ENCODE results near the gene NRG3.
"Not testable (repeated sequence)": the region's sequence is repeated elsewhere in the genome, so short reads cannot be mapped to it uniquely, and the experiment has no call there.

The NRG3 gene

GRCh38 chr10:82294874-82295378 lies 419.9 kb downstream of the NRG3 start:
- Mint-ChIP-seq H3K36me3 (no peaks in the 10 kb centered on the region), H3K4me3 (no peak overlapping the region), H3K9me3 (peaks cover 8 to 11% of the 10 kb centered on the region in 2 donors), H3K4me1 (no peaks in the 10 kb centered on the region), H3K27ac (no peak overlapping the region), H3K27me3 (no peaks in the 10 kb centered on the region)
- DNase-seq = no peak
- ATAC-seq (replicated peaks) = no peak

GRCh38 chr10:82308641-82309040 lies 433.6 kb downstream of the NRG3 start:
- ATAC-seq (replicated peaks) = no peak
- Mint-ChIP-seq H3K36me3 (no peaks in the 10 kb centered on the region), H3K4me1 (no peaks in the 10 kb centered on the region), H3K9me3 (peaks cover 4 to 5% of the 10 kb centered on the region in 2 donors), H3K27ac (no peak overlapping the region), H3K4me3 (no peak overlapping the region), H3K27me3 (no peaks in the 10 kb centered on the region)
- DNase-seq = no peak

GRCh38 chr10:82310839-82311238 lies 435.8 kb downstream of the NRG3 start:
- no peak for DNase-seq
- H3K9me3 Mint-ChIP-seq = peaks cover 4 to 5% of the 10 kb centered on the region in 2 donors

GRCh38 chr10:82313401-82313800 lies 438.4 kb downstream of the NRG3 start:
- no peak for DNase-seq

More at GRCh38 chr10:82310839-82311238, 435.8 kb downstream of the NRG3 start:
- H3K4me1 Mint-ChIP-seq = no peaks in the 10 kb centered on the region
- no peaks in the 10 kb centered on the region for H3K36me3 Mint-ChIP-seq
- no peaks in the 10 kb centered on the region for H3K27me3 Mint-ChIP-seq
- H3K4me3 Mint-ChIP-seq = no peak overlapping the region
- ATAC-seq (replicated peaks) = no peak
- H3K27ac Mint-ChIP-seq = no peak overlapping the region

GRCh38 chr10:82318534-82318933 lies 443.5 kb downstream of the NRG3 start:
- no peaks in the 10 kb centered on the region for H3K4me1 Mint-ChIP-seq
- H3K4me3 Mint-ChIP-seq = no peak overlapping the region
- ATAC-seq (replicated peaks) (no peak), DNase-seq (no peak)
- no peaks in the 10 kb centered on the region for H3K27me3 Mint-ChIP-seq
- no peak overlapping the region for H3K27ac Mint-ChIP-seq
- H3K36me3 Mint-ChIP-seq = no peaks in the 10 kb centered on the region
- peaks cover 0 to 3% of the 10 kb centered on the region in 2 donors for H3K9me3 Mint-ChIP-seq

More at GRCh38 chr10:82313401-82313800, 438.4 kb downstream of the NRG3 start:
- H3K9me3 Mint-ChIP-seq = peaks cover 4 to 5% of the 10 kb centered on the region in 2 donors
- no peak overlapping the region for H3K4me3 Mint-ChIP-seq
- no peak overlapping the region for H3K27ac Mint-ChIP-seq
- H3K36me3 Mint-ChIP-seq = no peaks in the 10 kb centered on the region
- no peaks in the 10 kb centered on the region for H3K4me1 Mint-ChIP-seq
- ATAC-seq (replicated peaks) = no peak
- no peaks in the 10 kb centered on the region for H3K27me3 Mint-ChIP-seq

- no peaks in the 10 kb centered on the region for H3K4me1 Mint-ChIP-seq
Observed at GRCh38 chr10:82319074-82319473, 444.1 kb downstream of the NRG3 start.

GRCh38 chr10:82319562-82319961 lies 444.6 kb downstream of the NRG3 start:
- Mint-ChIP-seq H3K36me3 (no peaks in the 10 kb centered on the region), H3K4me3 (no peak overlapping the region), H3K27ac (no peak overlapping the region), H3K4me1 (no peaks in the 10 kb centered on the region), H3K27me3 (no peaks in the 10 kb centered on the region), H3K9me3 (peaks cover 0 to 3% of the 10 kb centered on the region in 2 donors)
- ATAC-seq (replicated peaks) (no peak), DNase-seq (no peak)

More at GRCh38 chr10:82319074-82319473, 444.1 kb downstream of the NRG3 start:
- H3K36me3 Mint-ChIP-seq = no peaks in the 10 kb centered on the region
- no peaks in the 10 kb centered on the region for H3K27me3 Mint-ChIP-seq
- DNase-seq = no peak
- no peak overlapping the region for H3K4me3 Mint-ChIP-seq
- no peak for ATAC-seq (replicated peaks)
- H3K9me3 Mint-ChIP-seq = peaks cover 0 to 3% of the 10 kb centered on the region in 2 donors
- H3K27ac Mint-ChIP-seq = no peak overlapping the region

GRCh38 chr10:82321724-82322123 lies 446.7 kb downstream of the NRG3 start:
- H3K27ac Mint-ChIP-seq = no peak overlapping the region
- no peak overlapping the region for H3K4me3 Mint-ChIP-seq
- H3K9me3 Mint-ChIP-seq = peaks cover 0 to 3% of the 10 kb centered on the region in 2 donors
- H3K27me3 Mint-ChIP-seq = no peaks in the 10 kb centered on the region
- ATAC-seq (replicated peaks) (no peak), DNase-seq (no peak)
- H3K4me1 Mint-ChIP-seq = no peaks in the 10 kb centered on the region
- no peaks in the 10 kb centered on the region for H3K36me3 Mint-ChIP-seq

- no peak overlapping the region for H3K4me3 Mint-ChIP-seq
- no peak overlapping the region for H3K27ac Mint-ChIP-seq
- ATAC-seq (replicated peaks) (no peak), DNase-seq (no peak)
- no peaks in the 10 kb centered on the region for H3K27me3 Mint-ChIP-seq
- H3K4me1 Mint-ChIP-seq = no peaks in the 10 kb centered on the region
- no peaks in the 10 kb centered on the region for H3K36me3 Mint-ChIP-seq
- H3K9me3 Mint-ChIP-seq = peaks cover 2 to 3% of the 10 kb centered on the region in 2 donors
Observed at GRCh38 chr10:82331716-82332115, 456.7 kb downstream of the NRG3 start.

GRCh38 chr10:82335831-82336230 lies 460.8 kb downstream of the NRG3 start:
- no peak for DNase-seq
- Mint-ChIP-seq H3K4me1 (no peaks in the 10 kb centered on the region), H3K27ac (no peak overlapping the region), H3K36me3 (no peaks in the 10 kb centered on the region), H3K27me3 (no peaks in the 10 kb centered on the region), H3K4me3 (no peak overlapping the region), H3K9me3 (peaks cover 6 to 7% of the 10 kb centered on the region in 2 donors)
- no peak for ATAC-seq (replicated peaks)

GRCh38 chr10:82340166-82340565 lies 465.2 kb downstream of the NRG3 start:
- no peaks in the 10 kb centered on the region for H3K27me3 Mint-ChIP-seq
- no peak overlapping the region for H3K27ac Mint-ChIP-seq
- ATAC-seq (replicated peaks) = no peak
- no peaks in the 10 kb centered on the region for H3K36me3 Mint-ChIP-seq
- no peaks in the 10 kb centered on the region for H3K4me1 Mint-ChIP-seq
- peaks cover 5 to 8% of the 10 kb centered on the region in 2 donors for H3K9me3 Mint-ChIP-seq
- H3K4me3 Mint-ChIP-seq = no peak overlapping the region
- no peak for DNase-seq

- not testable (repeated sequence) for H3K27me3 Mint-ChIP-seq; H3K4me1 Mint-ChIP-seq; H3K4me3 Mint-ChIP-seq; ATAC-seq (replicated peaks); H3K36me3 Mint-ChIP-seq; H3K9me3 Mint-ChIP-seq; DNase-seq; H3K27ac Mint-ChIP-seq
Observed at GRCh38 chr10:82349590-82349989, 474.6 kb downstream of the NRG3 start.

- no peaks in the 10 kb centered on the region for H3K4me1 Mint-ChIP-seq
- no peak for DNase-seq
- peaks cover 2 to 3% of the 10 kb centered on the region in 2 donors for H3K9me3 Mint-ChIP-seq
- H3K36me3 Mint-ChIP-seq = no peaks in the 10 kb centered on the region
- no peak for ATAC-seq (replicated peaks)
- H3K27ac Mint-ChIP-seq = no peak overlapping the region
- no peaks in the 10 kb centered on the region for H3K27me3 Mint-ChIP-seq
- H3K4me3 Mint-ChIP-seq = no peak overlapping the region
Observed at GRCh38 chr10:82353381-82353780, 478.4 kb downstream of the NRG3 start.

- H3K27me3 Mint-ChIP-seq = no peaks in the 10 kb centered on the region
- no peak for ATAC-seq (replicated peaks)
- H3K4me1 Mint-ChIP-seq = no peaks in the 10 kb centered on the region
- DNase-seq = no peak
- no peak overlapping the region for H3K4me3 Mint-ChIP-seq
- no peak overlapping the region for H3K27ac Mint-ChIP-seq
- no peaks in the 10 kb centered on the region for H3K36me3 Mint-ChIP-seq
- peaks cover 0 to 2% of the 10 kb centered on the region in 2 donors for H3K9me3 Mint-ChIP-seq
Observed at GRCh38 chr10:82358486-82359099, 483.6 kb downstream of the NRG3 start.

- no peaks in the 10 kb centered on the region for H3K4me1 Mint-ChIP-seq
- H3K4me3 Mint-ChIP-seq = no peak overlapping the region
- no peak overlapping the region for H3K27ac Mint-ChIP-seq
- ATAC-seq (replicated peaks) = no peak
- H3K9me3 Mint-ChIP-seq = no peaks in the 10 kb centered on the region
- no peaks in the 10 kb centered on the region for H3K27me3 Mint-ChIP-seq
- no peaks in the 10 kb centered on the region for H3K36me3 Mint-ChIP-seq
- no peak for DNase-seq
Observed at GRCh38 chr10:82361256-82361655, 486.3 kb downstream of the NRG3 start.
